ENCODE results near the gene PXK.

Gene PXK

DNA sequence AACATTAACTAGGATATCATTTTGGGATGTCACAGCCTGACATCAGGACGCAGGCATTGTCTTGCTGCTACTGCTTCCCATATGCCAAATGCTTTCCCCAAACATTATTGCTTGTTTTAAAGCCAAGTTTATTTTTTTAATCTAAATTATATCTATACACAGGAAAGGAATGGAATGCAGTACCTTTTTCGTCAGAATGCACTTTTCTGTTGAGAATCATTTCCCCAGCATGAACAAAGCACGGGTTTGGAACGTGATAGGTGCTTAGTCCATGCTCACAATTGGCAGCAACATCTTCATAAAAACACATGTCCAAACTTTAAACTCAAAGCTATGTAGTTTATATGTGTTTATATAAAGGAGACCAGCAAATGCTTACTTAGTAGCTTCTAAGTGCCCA, 26.1 kb downstream of the PXK start:
- no peak overlapping the region for H3K4me2 ChIP-seq (ENCODE audit: low read depth, low read length)
- DNase-seq, result no peak
- no peaks in the 10 kb centered on the region for H3K79me2 ChIP-seq (ENCODE audit: low read length)
- no peaks in the 10 kb centered on the region for H3K27me3 ChIP-seq (replicated peaks; ENCODE audit: insufficient read depth, low read length)
- H3K9me2 ChIP-seq (replicated peaks; ENCODE audit: insufficient read depth, low read length), result no peaks in the 10 kb centered on the region
- no peak overlapping the region for H3K9ac ChIP-seq (ENCODE audit: low read length)
- H3K36me3 ChIP-seq (replicated peaks; ENCODE audit: insufficient read depth, low read length), result no peaks in the 10 kb centered on the region
- no peaks in the 10 kb centered on the region for H3K4me1 ChIP-seq (ENCODE audit: low read length)
- no peaks in the 10 kb centered on the region for H3K9me3 ChIP-seq (replicated peaks; ENCODE audit: insufficient read depth, low read length)
- no peaks in the 10 kb centered on the region for H4K20me1 ChIP-seq (ENCODE audit: insufficient read depth, low read length)
- no peak overlapping the region for H3K27ac ChIP-seq (ENCODE audit: low read length)
- H2AFZ ChIP-seq (ENCODE audit: low read length), result no peak overlapping the region
- TF ChIP-seq, protein P1, sequence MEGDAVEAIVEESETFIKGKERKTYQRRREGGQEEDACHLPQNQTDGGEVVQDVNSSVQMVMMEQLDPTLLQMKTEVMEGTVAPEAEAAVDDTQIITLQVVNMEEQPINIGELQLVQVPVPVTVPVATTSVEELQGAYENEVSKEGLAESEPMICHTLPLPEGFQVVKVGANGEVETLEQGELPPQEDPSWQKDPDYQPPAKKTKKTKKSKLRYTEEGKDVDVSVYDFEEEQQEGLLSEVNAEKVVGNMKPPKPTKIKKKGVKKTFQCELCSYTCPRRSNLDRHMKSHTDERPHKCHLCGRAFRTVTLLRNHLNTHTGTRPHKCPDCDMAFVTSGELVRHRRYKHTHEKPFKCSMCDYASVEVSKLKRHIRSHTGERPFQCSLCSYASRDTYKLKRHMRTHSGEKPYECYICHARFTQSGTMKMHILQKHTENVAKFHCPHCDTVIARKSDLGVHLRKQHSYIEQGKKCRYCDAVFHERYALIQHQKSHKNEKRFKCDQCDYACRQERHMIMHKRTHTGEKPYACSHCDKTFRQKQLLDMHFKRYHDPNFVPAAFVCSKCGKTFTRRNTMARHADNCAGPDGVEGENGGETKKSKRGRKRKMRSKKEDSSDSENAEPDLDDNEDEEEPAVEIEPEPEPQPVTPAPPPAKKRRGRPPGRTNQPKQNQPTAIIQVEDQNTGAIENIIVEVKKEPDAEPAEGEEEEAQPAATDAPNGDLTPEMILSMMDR (IDR thresholded peaks at IDR 0.05; ENCODE audit: low read length), result no peak
- no peak for TF ChIP-seq EZH2phosphoT487 (IDR thresholded peaks at IDR 0.05; ENCODE audit: low read length)
- TF ChIP-seq EZH2 (optimal IDR thresholded peaks at IDR 0.05; ENCODE audit: low read depth, low read length), result no peak
- H3K4me3 ChIP-seq (ENCODE audit: low read length), result no peak overlapping the region
- no peaks in the 10 kb centered on the region for H3F3A ChIP-seq (ENCODE audit: insufficient read depth, low read length)

DNA sequence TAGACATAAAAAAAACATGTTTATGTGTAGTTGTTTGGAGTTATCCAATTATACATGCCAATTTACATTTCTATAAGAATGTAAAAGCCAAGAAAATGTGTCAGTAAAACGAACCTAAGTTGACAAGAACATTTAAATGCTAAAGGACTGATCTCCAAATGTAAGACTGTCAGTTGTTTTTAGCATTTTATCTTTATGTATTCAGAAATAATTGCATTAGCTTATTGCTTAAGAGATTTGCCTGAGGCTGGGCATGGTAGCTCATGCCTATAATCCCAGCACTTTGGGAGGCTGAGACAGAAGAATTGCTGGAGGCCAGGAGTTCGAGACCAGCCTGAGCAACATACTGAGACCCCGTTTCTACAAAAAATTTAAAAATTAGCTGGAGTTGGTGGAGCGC, 26.9 kb downstream of the PXK start:
- no peaks in the 10 kb centered on the region for H3K79me2 ChIP-seq (ENCODE audit: low read length)
- H4K20me1 ChIP-seq (ENCODE audit: insufficient read depth, low read length), result no peaks in the 10 kb centered on the region
- no peaks in the 10 kb centered on the region for H3K4me1 ChIP-seq (ENCODE audit: low read length)

DNA sequence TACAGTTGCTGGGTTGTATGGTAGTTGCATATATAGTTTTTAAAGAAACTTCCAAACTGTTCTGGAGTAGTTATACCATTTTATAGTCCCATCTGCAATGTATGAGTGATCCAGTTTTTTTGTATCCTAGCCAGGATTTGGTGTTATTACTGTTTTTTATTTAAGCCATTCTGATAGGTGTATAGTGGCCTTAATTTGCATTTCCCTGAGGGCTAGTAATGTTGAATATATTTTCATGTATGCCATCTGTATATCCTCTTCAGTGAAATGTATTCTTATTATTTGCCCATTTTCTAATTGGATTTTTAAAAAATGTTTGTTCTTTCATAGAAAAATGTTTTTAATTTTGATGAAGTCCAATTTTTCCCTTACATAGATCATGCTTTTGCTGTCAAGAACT, 29.2 kb downstream of the PXK start:
- H3K4me2 ChIP-seq (ENCODE audit: low read depth, low read length), result no peak overlapping the region
- no peak overlapping the region for H3K27ac ChIP-seq (ENCODE audit: low read length)
- TF ChIP-seq EZH2phosphoT487 (IDR thresholded peaks at IDR 0.05; ENCODE audit: low read length) (no peak), EZH2 (optimal IDR thresholded peaks at IDR 0.05; ENCODE audit: low read depth, low read length) (no peak)
- TF ChIP-seq, protein P1 (IDR thresholded peaks at IDR 0.05; ENCODE audit: low read length), result no peak
- H3K79me2 ChIP-seq (ENCODE audit: low read length), result no peaks in the 10 kb centered on the region
- H3K4me3 ChIP-seq (ENCODE audit: low read length), result no peak overlapping the region
- H3F3A ChIP-seq (ENCODE audit: insufficient read depth, low read length), result no peaks in the 10 kb centered on the region
- no peaks in the 10 kb centered on the region for H3K4me1 ChIP-seq (ENCODE audit: low read length)
- H4K20me1 ChIP-seq (ENCODE audit: insufficient read depth, low read length), result no peaks in the 10 kb centered on the region
- no peak overlapping the region for H2AFZ ChIP-seq (ENCODE audit: low read length)
- no peaks in the 10 kb centered on the region for H3K27me3 ChIP-seq (replicated peaks; ENCODE audit: insufficient read depth, low read length)
- no peak overlapping the region for H3K9ac ChIP-seq (ENCODE audit: low read length)
- DNase-seq, result no peak
- H3K9me3 ChIP-seq (replicated peaks; ENCODE audit: insufficient read depth, low read length), result no peaks in the 10 kb centered on the region
- H3K9me2 ChIP-seq (replicated peaks; ENCODE audit: insufficient read depth, low read length), result no peaks in the 10 kb centered on the region; the same call in 1 of the 2 replicates
- no peaks in the 10 kb centered on the region for H3K36me3 ChIP-seq (replicated peaks; ENCODE audit: insufficient read depth, low read length)

More for the DNA sequence above, 26.9 kb downstream of the PXK start:
- Histone ChIP-seq H3K27me3 (replicated peaks; ENCODE audit: insufficient read depth, low read length) (no peaks in the 10 kb centered on the region), H3K27ac (ENCODE audit: low read length) (no peak overlapping the region), H3K4me3 (ENCODE audit: low read length) (no peak overlapping the region), H3K36me3 (replicated peaks; ENCODE audit: insufficient read depth, low read length) (no peaks in the 10 kb centered on the region), H3K9me2 (replicated peaks; ENCODE audit: insufficient read depth, low read length) (no peaks in the 10 kb centered on the region), H3K4me2 (ENCODE audit: low read depth, low read length) (no peak overlapping the region), H3K9ac (ENCODE audit: low read length) (no peak overlapping the region), H2AFZ (ENCODE audit: low read length) (no peak overlapping the region), H3F3A (ENCODE audit: insufficient read depth, low read length) (no peaks in the 10 kb centered on the region), H3K9me3 (replicated peaks; ENCODE audit: insufficient read depth, low read length) (no peaks in the 10 kb centered on the region)
- DNase-seq, result no peak
- TF ChIP-seq, protein P1 (IDR thresholded peaks at IDR 0.05; ENCODE audit: low read length), result no peak
- no peak for TF ChIP-seq EZH2 (optimal IDR thresholded peaks at IDR 0.05; ENCODE audit: low read depth, low read length)
- no peak for TF ChIP-seq EZH2phosphoT487 (IDR thresholded peaks at IDR 0.05; ENCODE audit: low read length)
